Esophagus muscularis mucosa (tissue), 3 donors: ENCODE data around the gene TNFRSF19.

Experiments
- POLR2A ChIP-seq: fragments of 450-650 bp; IDR thresholded peaks from one replicate; pipeline ENCODE4 v1.6.1; 2017; ENCODE audit warnings: antibody characterized with exemption, moderate library complexity, mild to moderate bottlenecking, low read depth
- TF ChIP-seq, protein P1 (sequence below), 3 experiments: fragments of 200-600 bp in 2 of 3; fragments of 450-650 bp in 1 of 3; sonication (generic) in 2 of 3; IDR thresholded peaks; one replicate each; pipeline ENCODE4 v1.5.1; 2017 to 2019; ENCODE audit warnings: antibody characterized with exemption in 3 of 3, mild to moderate bottlenecking in 2 of 3, moderate library complexity in 1 of 3

DNA sequence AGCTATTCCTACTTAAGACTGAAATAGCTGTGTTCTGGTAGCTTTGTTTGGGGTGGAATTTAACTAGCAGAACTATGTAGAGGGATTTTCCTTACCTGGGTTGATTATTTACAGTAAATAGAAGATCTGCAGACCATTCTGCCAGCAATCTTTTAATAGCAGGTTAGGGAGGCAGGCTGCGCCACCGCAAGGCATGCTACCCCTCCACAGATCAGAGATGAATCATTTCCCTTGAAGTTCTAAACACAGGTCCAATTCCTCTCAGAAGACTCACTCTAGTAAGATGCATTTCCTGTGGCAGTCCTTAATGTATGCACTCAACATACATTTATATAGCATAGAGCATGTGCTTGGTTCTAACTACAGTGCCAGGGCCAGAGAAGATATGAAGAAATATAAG, 109.0 kb downstream of the TNFRSF19 start:
- no peak for TF ChIP-seq POLR2A
- TF ChIP-seq, protein P1, sequence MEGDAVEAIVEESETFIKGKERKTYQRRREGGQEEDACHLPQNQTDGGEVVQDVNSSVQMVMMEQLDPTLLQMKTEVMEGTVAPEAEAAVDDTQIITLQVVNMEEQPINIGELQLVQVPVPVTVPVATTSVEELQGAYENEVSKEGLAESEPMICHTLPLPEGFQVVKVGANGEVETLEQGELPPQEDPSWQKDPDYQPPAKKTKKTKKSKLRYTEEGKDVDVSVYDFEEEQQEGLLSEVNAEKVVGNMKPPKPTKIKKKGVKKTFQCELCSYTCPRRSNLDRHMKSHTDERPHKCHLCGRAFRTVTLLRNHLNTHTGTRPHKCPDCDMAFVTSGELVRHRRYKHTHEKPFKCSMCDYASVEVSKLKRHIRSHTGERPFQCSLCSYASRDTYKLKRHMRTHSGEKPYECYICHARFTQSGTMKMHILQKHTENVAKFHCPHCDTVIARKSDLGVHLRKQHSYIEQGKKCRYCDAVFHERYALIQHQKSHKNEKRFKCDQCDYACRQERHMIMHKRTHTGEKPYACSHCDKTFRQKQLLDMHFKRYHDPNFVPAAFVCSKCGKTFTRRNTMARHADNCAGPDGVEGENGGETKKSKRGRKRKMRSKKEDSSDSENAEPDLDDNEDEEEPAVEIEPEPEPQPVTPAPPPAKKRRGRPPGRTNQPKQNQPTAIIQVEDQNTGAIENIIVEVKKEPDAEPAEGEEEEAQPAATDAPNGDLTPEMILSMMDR (IDR thresholded peaks at IDR 0.05), result no peak
